Lung (tissue), 12 donors: ENCODE results near the gene HAUS8. TPM values are rescaled to one million over a fixed set of nuclear protein-coding genes. Genes with fewer than 3 reads are reported as not detected.

Source experiments
- ATAC-seq: fragments of 200-7000 bp; cut with Tn5 transposase; one replicate; pipeline ENCODE4 v1.9.1; 2020; ENCODE audit warnings: moderate number of reproducible peaks; ENCODE audit not compliant: insufficient read depth, low FRiP score
- DNase-seq, 3 donors: peaks; one replicate each; pipeline ENCODE4 v3.0.0-alpha.2; 2013 to 2017
- H3K27ac ChIP-seq, 2 donors: one replicate each; pipeline ENCODE4 v1.5.1; 2013; ENCODE audit warnings: mild to moderate bottlenecking in 2 of 2, moderate library complexity in 2 of 2, control low read depth in 1 of 2, inconsistent platforms in 1 of 2, low read depth in 1 of 2, low read length in 1 of 2
- H3K27me3 ChIP-seq, 3 donors: one replicate each; pipeline ENCODE4 v1.5.1; 2013; ENCODE audit warnings: low read length in 2 of 3; ENCODE audit not compliant: control insufficient read depth in 3 of 3, insufficient read depth in 3 of 3
- H3K36me3 ChIP-seq, 4 donors: one replicate each; pipeline ENCODE4 v1.5.1; 2013; ENCODE audit warnings: low read length in 4 of 4, mild to moderate bottlenecking in 1 of 4, moderate library complexity in 1 of 4; ENCODE audit not compliant: control insufficient read depth in 4 of 4, insufficient read depth in 4 of 4
- H3K4me1 ChIP-seq, 5 donors: one replicate each; pipeline ENCODE4 v1.5.1; 2013; ENCODE audit warnings: low read length in 5 of 5, mild to moderate bottlenecking in 2 of 5, moderate library complexity in 1 of 5; ENCODE audit not compliant: control insufficient read depth in 5 of 5, insufficient read depth in 5 of 5
- H3K4me3 ChIP-seq: one replicate; pipeline ENCODE4 v1.5.1; 2013; ENCODE audit warnings: mild to moderate bottlenecking, control low read depth, moderate library complexity
- H3K9ac ChIP-seq, 2 donors: one replicate each; pipeline ENCODE4 v1.5.1; 2013; ENCODE audit warnings: low read length in 2 of 2, control low read depth in 1 of 2; ENCODE audit not compliant: insufficient read depth in 1 of 2
- H3K9me3 ChIP-seq, 4 donors: one replicate each; pipeline ENCODE4 v1.5.1; 2013; ENCODE audit warnings: low read length in 3 of 4, mild to moderate bottlenecking in 1 of 4, moderate library complexity in 1 of 4; ENCODE audit not compliant: control insufficient read depth in 4 of 4, insufficient read depth in 3 of 4
- WGBS, 2 donors: extraction: QIAGEN DNeasy Blood & Tissue Kit; methylation state at CpG; one replicate each; pipeline ENCODE4 v1.1.7; 2013; 5-methylcytosine and 5-hydroxymethylcytosine counted together
- polyA plus RNA-seq, 2 donors: library from polyadenylated mRNA; stranded (reverse); fragments of 200-250 nt; gene quantifications; one replicate each; pipeline ENCODE4 v1.2.1, GENCODE V29; 2013
- total RNA-seq, 2 donors: library from RNA; depleted of rRNA in 1 of 2; stranded (reverse); fragments of >200 nt in 1 of 2; gene quantifications; one replicate each; pipeline ENCODE4 v1.2.1, GENCODE V29; 2014 to 2021
- TF ChIP-seq, protein P1 (sequence below): IDR thresholded peaks from 2 replicates; pipeline ENCODE4 v1.5.1; 2012; ENCODE audit warnings: mild to moderate bottlenecking; ENCODE audit errors: control extremely low read depth, extremely low read depth
- donor health status: control.
- donor health status: control.
- donor health status: Bipolar disorder and iron deficiency.
- donor health status: healthy.
- donor health status: DM: yes; HTN: yes; CAD: no.

HAUS8 gene
- total and polyA plus RNA-seq, 4 donors, result 6.1 to 13.8 (median 8.5) TPM

DNA sequence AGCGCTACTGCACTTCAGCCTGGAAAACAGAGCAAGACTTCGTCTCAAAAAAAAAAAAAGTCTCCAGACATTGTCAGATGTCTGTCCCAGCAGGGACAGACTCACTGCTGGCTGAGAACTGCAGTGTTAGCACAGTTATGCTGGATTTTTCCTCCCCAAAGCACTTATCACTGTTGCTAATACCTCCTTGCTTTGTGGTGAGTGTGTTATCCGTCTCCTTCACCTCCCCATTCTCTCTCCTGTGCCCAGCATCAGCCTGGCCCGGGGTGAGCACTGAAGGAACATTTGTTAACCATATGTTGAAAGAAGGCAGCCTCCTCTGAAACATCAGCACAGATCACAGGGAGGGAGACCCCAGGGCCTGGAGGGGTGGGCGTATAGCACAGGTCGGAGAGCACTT lies 11.6 kb upstream of the HAUS8 start:
- DNase-seq, result no peak

DNA sequence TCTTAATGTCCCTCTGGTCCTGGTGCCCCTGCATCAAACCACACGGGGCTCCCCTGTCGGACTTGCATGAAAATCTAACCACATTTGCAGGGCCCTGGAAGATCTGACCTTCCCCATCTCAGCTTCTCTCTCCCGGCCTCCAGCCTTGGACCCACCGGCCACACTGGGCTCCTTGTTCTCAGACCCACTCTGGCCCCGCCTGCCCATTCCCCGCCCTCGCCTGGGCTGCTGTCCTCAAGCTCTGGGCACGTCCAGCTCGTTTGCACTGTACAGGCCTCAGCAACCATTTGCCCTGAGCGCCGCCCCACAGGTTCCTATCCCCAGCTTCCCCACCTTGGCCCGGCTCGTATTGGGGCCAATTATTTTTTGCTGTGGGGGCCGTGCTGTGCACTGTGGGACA lies 10.9 kb upstream of the HAUS8 start:
- no peaks in the 10 kb centered on the region for H3K27me3 ChIP-seq
- peaks cover 0 to 24% (median 0%) of the 10 kb centered on the region in 5 donors for H3K4me1 ChIP-seq
- H3K27ac ChIP-seq, result no peak overlapping the region
- no peak overlapping the region for H3K9ac ChIP-seq
- TF ChIP-seq, protein P1, sequence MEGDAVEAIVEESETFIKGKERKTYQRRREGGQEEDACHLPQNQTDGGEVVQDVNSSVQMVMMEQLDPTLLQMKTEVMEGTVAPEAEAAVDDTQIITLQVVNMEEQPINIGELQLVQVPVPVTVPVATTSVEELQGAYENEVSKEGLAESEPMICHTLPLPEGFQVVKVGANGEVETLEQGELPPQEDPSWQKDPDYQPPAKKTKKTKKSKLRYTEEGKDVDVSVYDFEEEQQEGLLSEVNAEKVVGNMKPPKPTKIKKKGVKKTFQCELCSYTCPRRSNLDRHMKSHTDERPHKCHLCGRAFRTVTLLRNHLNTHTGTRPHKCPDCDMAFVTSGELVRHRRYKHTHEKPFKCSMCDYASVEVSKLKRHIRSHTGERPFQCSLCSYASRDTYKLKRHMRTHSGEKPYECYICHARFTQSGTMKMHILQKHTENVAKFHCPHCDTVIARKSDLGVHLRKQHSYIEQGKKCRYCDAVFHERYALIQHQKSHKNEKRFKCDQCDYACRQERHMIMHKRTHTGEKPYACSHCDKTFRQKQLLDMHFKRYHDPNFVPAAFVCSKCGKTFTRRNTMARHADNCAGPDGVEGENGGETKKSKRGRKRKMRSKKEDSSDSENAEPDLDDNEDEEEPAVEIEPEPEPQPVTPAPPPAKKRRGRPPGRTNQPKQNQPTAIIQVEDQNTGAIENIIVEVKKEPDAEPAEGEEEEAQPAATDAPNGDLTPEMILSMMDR, result no peak
- ATAC-seq, result no peak
- H3K4me3 ChIP-seq, result no peak overlapping the region
- no peaks in the 10 kb centered on the region for H3K9me3 ChIP-seq
- no peak for DNase-seq
- 90 to 91% methylated on average over 13 to 14 of the region's 14 CpGs for WGBS, 2 donors
- peaks cover 0 to 9% (median 0%) of the 10 kb centered on the region in 4 donors for H3K36me3 ChIP-seq

More for the DNA sequence above, 11.6 kb upstream of the HAUS8 start:
- TF ChIP-seq, protein P1, result no peak
- H3K36me3 ChIP-seq, result peaks cover 0 to 9% (median 0%) of the 10 kb centered on the region in 4 donors
- no peaks in the 10 kb centered on the region for H3K27me3 ChIP-seq
- no peak overlapping the region for H3K4me3 ChIP-seq
- H3K9ac ChIP-seq, result no peak overlapping the region
- peaks cover 0 to 22% (median 2%) of the 10 kb centered on the region in 5 donors for H3K4me1 ChIP-seq
- 87 to 94% methylated on average over 6 of the region's 6 CpGs for WGBS, 2 donors
- no peak overlapping the region for H3K27ac ChIP-seq
- H3K9me3 ChIP-seq, result no peaks in the 10 kb centered on the region
- no peak for ATAC-seq

DNA sequence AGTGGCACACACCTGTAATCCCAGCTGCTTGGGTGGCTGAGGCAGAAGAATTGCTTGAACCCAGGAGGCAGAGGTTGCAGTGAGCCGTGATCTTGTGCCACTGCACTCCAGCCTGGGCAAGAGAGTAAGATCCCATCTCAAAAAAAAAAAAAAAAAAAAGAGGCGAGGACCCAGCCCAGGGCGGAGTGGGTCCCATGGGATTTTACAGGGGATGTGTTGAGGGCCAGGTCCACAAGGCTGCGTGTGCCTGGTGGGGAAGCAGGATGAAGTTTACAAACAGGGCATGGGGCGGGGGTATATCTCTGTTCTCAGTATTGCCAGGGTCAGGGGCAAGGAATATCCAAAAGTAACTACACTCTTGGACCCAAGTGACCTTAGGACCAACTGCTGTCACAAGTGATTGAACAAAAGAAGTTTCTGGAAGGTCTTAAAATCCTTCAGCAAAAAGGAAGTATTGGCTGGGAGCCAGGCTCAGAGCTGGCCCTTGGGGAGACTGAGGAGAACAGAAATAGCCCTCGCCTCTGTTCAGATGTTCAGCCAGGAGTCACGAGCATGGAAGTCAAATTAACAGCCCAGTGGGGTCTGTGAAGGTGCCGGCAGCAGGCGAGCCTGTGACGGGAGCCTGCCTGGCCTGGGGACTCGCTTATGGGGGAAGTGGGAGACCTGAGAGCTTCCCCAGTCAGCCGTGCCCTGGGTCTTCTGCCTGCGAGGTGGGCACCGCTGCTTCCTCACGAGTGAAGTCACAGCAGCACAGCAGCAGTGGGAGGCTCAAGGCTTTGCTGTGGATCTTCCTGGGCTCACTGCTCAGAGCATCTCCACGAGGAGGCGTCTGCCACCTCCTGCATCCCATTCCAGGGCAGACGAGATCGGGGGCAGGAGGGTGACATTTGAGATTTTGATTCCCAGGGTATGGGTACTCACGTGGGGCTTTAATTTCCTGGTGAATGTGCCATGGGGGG lies 6.7 kb upstream of the HAUS8 start:
- TF ChIP-seq, protein P1, result no peak
- H3K4me3 ChIP-seq, result no peak overlapping the region
- 75 to 79% methylated on average over 19 to 20 of the region's 20 CpGs for WGBS, 2 donors
- peak overlapping the region; percentile 38 to 50 for H3K27ac ChIP-seq
- peak in 1 of 3 donors; percentile 36 for DNase-seq
- H3K27me3 ChIP-seq, result no peaks in the 10 kb centered on the region
- H3K36me3 ChIP-seq, result peaks cover 0 to 10% (median 0%) of the 10 kb centered on the region in 4 donors
- no peak overlapping the region for H3K9ac ChIP-seq
- peaks cover 7 to 20% (median 12%) of the 10 kb centered on the region in 5 donors for H3K4me1 ChIP-seq
- no peak for ATAC-seq
- H3K9me3 ChIP-seq, result no peaks in the 10 kb centered on the region
